ENCODE results near the gene PTPRK.

PTPRK gene

DNA sequence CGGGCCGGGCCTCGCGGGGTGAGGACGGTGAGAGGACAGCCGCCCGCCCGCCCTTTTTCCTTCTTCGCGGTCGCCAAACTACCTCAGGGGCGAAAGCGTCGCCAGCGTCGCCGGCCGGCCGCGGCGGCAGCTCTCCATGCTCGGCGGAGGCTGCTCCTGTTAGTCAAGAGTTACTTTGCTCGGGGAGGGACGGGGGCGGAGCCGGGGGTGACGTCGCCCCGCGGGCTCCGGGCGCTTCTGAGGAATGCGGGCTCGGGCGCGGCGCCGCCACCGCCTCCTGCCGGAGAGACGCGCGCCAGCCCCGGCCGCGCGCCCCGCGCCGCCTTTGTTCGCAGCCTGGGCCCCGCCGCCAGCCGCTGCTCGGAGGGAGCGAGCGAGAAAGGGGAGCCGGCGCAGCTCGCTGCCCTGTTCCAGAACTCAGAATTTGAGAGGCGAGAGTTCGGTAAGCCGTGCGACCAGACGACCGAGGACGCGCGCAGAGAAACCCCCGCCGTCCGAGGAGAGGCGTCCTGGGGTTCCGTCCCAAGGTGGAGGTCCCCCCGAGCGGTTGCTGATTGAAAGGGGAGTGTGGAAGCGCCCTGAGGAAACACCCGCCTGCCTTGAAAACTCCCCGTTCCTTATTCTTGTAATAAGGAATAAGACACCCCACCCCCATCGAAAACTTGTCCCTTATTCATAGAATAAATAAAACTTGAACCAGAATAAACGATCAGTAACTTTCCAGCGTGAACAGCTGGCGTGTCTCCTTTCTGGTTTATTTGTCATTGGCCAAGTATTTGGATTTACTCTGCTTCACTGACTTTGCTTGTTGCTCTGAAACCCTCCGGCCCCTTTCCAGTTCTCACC, at the start of gene PTPRK:
PTPRK (minus strand) TSS at position 164 of the 846 bp plus-strand sequence. CDS start 241 bp downstream, outside the sequence.
- peak; percentile 95 for DNase-seq (ENCODE audit: low spot score)

DNA sequence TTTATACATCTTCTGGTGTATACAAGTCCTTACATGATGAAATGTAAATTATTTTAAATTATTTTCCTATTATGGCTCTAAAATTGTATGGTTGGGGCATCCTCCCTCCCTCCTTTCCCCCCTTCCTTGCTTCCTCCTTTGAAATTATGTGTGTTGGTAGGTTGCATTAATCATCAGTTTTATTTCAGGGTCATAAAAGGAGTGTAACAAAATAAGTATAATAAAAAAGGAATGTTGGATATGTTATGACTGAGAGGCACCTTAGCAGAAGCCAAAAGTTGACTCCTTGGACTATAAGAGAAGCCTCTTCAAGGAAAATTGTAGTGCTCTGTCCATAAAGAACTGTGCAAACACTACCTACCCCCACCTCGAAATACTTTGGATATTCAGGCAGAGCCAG, 46.6 kb upstream of the PTPRK start:
- DNase-seq (ENCODE audit: low spot score): no peak

DNA sequence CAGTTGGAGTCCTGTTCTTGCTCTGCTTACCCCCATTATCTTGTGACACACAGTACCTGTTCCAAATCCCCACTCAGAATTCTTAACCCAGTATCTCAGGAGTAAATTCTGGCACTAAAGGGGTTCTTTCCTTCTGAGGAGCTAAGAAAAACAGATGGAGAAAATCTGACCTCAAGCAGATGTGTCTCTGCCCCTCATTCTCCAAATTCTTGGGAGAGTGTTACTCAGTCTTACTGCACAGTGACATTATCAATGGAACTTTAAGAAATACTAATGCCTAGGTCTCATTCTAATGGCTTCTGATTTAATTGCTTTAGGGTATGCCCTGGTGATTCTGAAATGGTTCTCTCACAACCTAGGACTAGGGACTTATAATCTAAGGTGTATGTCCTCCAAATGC, 40.6 kb upstream of the PTPRK start:
- DNase-seq (ENCODE audit: low spot score): no peak

DNA sequence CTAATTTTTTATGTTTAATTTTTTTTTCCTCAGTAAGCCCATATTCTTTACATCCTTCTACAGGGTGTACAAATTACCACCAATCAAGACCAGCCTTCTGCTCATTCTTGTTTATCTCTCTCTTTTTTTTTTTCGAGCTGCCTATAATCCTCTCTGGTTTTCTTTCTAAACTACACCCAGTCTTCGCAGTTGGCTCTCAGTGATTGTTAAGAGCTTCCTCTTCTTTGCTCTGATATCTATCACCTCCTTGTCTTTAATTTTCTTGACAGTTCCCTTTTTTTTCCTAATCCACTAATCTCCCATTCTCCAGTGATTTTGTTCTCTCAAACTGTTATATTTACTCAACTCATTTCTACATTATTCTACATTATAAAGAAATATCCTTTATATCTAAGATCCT, 38.5 kb upstream of the PTPRK start:
- no peak for DNase-seq (ENCODE audit: low spot score)

DNA sequence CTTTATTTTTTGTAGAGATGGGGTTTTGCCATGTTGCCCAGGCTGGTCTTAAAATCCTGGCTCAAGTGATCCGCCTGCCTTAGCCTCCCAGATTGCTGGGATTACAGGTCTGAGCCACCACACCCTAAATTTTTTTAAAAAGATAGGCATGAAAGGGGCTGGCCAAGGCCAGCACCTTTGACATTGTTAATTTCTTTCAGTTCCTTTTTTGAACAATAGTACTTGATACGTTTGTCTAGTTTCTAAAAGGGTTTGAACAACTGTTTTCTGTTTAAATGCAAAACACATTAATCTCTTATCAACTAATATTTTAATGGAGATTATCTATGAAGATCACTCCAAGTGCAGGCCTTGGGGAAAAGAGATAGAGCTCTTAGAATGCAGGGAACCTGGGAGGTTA, 37.6 kb upstream of the PTPRK start:
- no peak for DNase-seq (ENCODE audit: low spot score)

DNA sequence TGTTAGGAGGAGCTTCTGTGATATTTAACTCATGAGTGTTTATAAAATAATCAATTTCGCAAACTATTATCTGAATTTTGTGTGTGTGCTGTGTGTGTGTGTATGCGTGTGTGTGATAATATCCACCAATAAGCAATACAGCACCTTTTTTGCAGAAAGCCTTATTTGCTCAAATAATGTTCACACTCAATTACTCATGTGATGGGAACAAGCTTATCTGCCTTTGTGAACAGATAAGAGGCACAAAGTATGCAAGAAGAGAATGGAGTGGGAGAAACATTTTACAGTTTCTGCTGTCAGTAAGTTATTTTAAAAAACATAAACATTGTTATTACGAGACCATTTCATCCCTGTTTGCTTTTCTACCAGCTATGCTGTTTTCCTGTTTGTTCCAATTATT, 36.7 kb upstream of the PTPRK start:
- DNase-seq (ENCODE audit: low spot score): no peak

DNA sequence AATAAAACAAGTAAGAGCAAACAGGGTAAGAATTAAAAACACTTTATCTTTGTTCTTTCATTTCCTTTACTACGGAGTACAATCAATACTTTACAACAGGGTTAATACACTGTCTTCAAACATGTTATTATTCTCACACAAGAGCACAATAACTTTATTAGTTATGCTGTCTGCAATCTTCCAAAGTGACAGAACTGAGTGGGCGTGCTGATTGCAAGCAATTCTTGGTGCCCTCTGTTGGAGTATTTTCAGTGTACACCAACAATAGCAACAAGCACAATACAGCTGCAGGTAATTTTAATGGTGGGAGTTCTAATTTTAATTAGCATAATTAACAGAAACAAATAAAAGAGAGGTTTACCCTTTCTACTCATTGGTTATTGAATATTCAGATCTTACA, 33.9 kb upstream of the PTPRK start:
- DNase-seq (ENCODE audit: low spot score): peak; percentile 46

DNA sequence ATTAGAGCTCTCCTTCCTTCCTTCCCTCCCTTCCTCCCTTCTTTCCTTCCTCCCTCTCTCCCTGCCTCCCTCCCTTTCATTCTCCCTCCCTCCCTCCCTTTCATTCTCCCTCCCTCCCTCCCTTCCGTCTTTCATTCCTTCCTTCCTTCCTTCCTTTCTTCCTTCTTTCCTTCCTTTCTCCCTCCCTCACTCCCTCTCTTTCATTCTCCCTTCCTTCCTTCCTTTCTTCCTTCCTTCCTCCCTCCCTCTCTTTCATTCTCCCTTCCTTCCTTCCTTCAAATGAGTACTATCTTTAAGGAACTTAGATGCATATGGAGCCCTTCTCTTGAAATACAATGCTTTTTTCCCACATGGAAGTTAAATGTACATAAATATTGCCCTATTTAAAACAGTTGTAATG, 20.9 kb upstream of the PTPRK start:
- no peak for DNase-seq (ENCODE audit: low spot score)

DNA sequence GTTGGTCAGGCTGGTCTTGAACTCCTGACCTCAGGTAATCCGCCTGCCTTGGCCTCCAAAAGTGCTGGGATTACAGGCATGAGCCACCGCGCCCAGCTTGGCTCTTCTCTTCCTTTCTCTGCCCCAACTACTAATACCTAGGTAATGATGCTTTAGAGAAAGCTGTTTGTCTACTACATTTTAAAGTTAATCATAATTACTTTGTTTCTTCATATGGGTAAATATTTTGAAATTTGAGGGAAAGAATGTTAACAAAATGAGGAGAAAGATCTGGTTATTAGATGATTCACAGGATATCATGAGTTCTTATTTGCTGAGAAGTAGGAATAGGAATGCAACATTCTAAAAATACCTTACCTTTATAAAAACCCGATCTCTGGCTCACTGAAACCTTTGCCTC, 18.4 kb upstream of the PTPRK start:
- no peak for DNase-seq (ENCODE audit: low spot score)

DNA sequence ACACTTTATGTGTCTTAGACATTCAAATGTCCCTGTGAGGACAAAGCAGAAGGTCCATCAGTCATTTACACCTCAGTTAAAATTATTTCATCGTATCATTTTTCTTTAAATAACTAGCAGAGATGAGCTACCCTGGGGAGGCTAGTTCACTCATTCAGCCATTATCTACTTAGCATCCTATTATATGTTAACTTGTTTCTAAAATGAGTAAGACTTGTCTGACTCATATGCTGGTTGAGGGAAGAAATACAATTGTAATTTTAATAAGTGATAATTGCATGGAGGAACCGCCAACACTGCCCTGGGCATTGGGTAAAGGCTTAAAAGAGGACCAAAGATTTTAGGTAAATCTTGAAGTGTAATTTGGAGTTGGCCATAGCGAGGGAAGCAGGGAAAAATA, 12.4 kb upstream of the PTPRK start:
- no peak for DNase-seq (ENCODE audit: low spot score)

DNA sequence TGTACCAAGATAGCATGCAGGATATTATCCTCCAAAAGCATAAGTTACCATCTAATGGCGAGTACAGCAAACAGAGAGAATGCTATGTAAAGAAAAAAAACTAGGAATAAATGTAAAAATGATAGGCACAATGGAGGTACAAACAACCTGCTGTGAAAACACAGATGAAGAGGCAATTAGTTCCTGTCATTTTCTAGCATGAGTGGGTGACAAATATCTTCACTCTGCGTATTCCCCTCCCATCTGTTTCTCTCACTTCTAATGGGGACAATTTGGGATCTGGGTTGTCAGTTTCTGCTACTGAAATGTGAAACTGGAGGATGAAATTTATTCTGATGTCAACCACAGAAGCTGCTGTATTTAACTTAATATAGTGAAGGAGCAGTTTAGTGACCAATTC, 11.7 kb upstream of the PTPRK start:
- no peak for DNase-seq (ENCODE audit: low spot score)

DNA sequence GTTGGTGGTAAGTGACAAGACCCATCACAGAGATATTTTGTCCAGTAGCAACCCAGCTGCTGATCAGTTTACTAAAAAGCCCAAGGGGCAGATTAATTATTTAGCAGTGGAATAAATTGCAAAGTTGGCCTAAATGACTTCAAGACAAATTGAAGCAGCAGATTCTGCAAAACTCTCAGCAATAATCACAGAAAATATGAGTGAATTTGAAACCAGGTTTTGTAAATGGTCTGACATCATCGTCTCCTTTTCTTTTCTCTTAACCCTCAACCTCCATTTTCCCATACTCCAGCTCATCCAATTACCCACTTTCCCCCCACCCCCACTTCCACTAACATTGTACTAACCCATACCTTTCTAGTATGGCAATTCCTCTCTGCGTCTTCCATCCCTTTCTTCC, 11.3 kb upstream of the PTPRK start:
- no peak for DNase-seq (ENCODE audit: low spot score)

DNA sequence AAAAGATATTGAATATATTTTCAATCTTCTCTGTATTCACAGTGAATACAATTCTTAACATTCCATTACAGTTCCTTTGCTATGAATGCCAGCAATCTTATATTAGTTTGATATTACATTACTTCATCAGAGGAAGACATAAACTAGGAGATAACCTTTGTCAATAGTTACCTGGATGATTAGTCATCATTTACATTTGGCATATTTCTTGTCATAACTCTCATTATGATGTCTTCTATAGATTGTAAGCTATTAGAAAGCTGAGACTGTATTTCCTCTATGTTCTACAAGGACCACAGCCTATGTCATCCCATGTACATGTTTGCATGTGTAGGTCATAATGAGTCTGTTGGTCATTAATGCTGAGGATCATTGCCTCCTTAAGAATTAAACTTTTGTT, 7.8 kb upstream of the PTPRK start:
- no peak for DNase-seq (ENCODE audit: low spot score)

DNA sequence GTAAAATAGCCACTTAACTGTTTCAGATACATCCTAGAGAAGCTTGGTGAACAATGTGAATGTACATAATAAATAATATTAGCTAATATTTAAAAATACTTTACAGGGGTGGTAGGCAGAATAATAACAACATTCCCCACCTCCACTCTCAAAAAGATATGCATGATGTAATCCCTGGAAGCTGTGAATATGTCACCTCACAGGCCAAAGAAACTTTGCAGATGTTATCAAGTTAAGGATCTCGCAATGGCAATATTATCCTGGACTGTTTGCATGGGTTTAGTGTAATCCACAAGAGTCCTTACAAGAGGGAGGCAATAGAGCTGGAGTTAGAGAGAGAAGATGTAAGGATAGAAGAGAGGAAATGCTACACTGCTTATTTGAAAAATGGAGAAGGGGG, 7.0 kb upstream of the PTPRK start:
- no peak for DNase-seq (ENCODE audit: low spot score)

DNA sequence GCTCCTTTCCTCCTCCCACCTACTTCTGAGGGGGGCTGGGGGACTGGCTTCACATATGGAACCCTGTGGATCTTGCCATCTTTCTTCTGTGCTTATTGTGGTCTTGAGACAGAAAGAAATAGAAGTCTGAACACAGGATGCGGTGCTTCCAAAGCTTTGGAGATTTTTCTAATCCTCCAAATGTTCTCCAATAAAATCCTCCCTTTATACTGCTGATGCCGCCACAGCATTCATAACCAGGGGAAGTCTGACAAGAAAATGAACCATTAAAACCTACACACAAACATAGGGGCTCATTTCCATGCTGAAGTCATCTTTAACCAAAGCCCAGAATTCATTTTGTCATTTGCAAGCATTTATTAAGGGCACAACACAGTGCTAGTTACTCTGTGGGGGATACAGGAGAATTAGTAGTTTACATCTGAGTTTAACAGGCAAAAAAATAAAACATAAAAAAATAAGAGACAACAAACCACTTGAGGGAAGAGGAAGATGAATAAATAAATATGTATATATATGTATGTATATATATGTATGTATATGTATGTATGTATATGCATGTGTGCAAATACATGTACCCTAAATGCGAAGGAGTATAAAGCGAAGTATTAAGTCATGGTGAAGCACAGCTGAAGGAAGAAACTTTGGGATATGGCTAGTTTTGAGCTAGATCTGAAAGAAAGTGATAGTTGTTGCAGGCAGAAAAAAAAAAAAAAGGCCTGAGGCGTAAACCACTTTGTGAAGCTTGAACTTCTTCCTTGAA, 5.9 kb upstream of the PTPRK start:
- no peak for DNase-seq (ENCODE audit: low spot score)

DNA sequence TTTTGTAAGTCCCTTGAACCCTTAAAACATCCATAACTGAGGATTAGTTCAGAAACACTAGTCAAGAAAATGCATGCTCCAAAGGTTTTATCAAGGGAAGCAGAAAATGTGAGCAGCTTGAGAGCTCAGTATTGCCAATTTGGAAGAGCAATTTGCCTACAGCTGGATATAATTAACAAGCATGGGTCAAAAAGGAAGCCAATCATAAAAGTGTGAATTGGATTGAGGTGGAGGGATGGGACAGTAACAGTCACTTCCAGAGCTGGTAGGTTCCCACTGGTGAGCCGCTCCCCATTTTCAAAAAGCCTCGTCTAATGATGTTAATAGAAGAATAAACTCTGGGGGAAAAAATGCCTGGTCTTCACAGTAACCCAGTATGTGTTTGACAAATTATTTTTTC, 5.0 kb upstream of the PTPRK start:
- DNase-seq (ENCODE audit: low spot score): no peak

DNA sequence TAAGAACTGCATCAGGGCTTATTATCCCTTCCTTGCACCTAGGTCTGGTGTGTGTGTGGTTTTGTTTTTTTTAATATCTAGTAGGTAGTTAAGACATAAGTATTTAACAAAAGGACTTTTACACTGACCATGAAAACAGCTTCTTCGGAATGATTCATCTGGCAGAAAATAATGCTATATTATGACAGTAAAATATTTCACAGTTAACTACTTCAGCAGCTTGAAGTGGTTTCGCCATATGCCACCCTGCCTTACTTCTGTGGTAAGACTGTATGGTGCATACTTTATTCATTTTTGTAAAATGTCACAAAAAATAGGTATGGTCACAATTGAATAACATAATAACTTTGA, 858 bp upstream of the PTPRK start:
- DNase-seq (ENCODE audit: low spot score): no peak

DNA sequence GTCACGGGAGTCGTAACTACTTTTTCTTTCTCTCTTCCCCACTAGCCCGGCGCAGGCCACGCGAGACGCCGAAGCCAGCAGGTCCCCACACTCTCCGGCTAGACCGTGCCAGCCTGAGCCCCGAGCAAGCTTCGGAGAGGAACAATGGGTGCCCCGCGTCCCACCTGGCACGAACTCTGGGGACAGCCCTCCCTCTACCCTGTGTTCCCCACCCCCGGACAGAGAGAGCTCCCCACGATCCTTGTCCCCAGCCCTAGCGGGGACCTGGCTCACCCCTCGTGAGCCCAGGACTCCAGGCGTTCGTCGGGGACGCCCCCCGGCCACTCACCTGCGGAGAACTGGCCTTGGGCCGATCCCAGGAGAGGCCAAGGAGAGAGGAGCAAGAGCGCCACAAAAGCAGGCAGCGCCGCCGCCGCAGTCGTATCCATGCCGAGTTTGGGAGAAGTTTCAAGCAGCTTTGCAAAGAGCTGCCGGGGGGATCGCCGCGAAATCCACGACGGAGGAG, 416 bp downstream of the PTPRK start:
- DNase-seq (ENCODE audit: low spot score): peak; percentile 75

DNA sequence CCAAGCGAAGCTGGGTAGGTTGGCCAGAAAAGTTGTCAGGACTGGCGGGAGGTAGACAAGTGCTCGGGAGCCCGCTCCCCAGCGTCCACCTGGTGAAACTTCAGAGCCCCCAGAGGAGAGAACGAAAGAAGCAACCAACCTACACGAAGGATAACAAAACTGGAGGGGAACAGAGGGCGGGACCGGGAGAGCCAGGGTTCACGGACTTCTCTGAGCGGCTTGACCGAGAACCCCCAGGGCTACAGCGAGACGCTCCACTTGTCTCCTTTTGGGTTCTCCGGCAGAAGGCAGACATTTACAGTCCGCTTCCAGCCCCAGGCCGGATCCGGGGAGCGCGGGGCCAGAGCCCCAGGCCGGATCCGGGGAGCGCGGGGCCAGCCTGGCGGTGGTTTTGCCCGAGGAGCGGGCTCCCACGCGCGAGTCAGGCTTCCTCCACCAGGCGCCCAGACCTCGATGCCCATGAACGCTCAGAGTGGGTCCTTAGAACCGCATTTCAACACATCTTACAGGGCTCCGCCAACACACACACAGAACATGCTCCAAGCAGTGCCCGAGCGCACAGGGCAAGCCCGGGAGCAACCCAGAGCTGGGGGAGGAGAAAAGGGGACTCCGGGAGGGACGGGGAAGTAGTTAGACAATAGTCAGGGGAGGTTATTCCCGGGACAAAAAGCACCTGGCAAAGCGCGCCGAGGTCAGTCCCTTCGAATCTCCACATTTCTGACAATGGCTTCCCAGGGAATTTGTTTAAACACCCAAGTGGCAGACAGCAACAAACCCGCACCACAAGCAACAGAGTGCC, 1.1 kb downstream of the PTPRK start:
- peak; percentile 70 for DNase-seq (ENCODE audit: low spot score)

DNA sequence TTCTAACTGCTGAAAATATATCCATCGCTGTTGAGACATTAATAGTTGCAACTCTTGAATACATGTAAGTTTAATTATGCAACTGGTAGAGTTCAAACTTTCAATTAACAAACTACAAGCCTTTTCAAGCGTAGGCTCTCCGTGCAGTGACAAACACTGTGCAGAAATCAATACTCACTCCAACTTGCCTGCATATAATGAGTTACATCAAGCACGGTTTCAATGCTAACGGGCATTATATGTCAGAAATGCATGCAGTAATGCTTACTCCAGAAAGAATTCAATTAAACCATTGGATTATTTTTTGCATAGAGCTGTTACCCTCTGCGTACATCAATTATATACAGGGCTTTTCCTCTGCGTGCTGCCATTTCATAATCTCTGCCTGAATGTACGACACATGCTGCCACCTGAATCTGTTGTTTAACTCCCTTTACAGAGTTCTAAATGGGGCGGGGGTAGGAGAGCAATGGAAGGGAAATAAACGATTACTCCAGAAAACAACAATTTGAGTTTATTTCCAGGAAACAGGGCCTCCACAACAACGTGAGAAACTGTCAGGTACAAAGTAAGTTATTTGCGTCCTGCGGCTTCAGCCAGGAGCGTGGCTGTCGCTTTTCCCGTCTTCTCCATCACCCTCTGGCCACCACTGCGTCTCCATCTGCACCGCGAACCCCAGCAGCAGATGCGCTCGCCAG, 1.8 kb downstream of the PTPRK start:
- peak; percentile 54 for DNase-seq (ENCODE audit: low spot score)

DNA sequence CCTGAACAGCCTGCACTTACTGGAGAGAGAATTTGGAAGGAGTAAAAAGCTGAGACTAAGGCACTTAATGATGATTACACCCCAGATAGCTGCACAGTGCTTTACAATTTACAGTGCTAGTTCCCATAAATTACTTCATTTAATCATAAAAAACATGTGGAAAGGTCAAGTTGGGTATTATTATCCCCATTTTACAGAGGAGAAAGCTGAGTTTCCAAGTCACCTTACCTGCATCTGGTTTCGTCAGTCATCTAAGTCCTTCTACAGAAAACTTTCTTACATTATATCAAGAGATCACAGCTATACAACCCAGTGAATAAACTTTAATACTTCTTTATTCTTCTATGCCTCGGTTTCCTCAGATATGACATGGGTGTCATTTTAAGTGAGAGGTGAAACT, 3.3 kb downstream of the PTPRK start:
- DNase-seq (ENCODE audit: low spot score): no peak

DNA sequence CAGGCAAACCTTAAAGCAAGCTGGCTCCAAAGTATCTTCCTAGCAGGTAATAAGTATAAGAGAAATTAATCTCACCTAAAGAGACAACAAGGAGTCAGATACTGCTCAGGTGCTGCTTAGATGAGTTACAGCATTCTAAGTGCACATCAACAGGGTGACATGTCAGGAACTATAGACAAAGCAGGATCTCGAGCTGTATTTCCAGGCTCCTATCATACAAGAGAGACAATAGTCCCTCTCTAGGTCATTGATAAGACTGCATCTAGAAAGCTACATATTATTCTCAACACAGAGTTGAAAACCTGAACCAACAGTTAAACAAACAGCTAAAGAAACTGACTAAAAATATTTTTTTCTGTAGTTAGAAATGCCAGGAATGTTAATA, 3.9 kb downstream of the PTPRK start:
- peak; percentile 83 for DNase-seq (ENCODE audit: low spot score)

Data from globus pallidus (tissue), 1 donor.